HepG2 (cell line): ENCODE measurements around the gene RASA1. TPM values are rescaled to one million over a fixed set of nuclear protein-coding genes. Genes with fewer than 3 reads are reported as not detected.
A peak's percentile ranks its signal among the peaks of the same experiment; 100 is the strongest.

Source experiments
- ATAC-seq: fragments of 200-7000 bp; cut with Tn5 transposase; 3 replicates; pipeline ENCODE4 v1.9.1; 2020; ENCODE audit warnings: mild to moderate bottlenecking, moderate library complexity
- BruUV-seq: library from RNA; stranded (reverse); fragments of 400-500 nt; replicated peaks from 2 replicates; lab custom pipeline; 2021; lab: Mats Ljungman, UMichigan
- CTCF ChIA-PET: fragments of 300-600 bp; formaldehyde crosslinking; extraction: SDS; loops from one replicate; lab custom pipeline; 2021; ENCODE audit warnings: low total read pairs, inconsistent platforms, low intra/inter-chr PET ratio; lab: Yijun Ruan, JAX
- POLR2A ChIA-PET: fragments of 350-600 bp; sonication (Branson Sonifier 250); formaldehyde crosslinking; loops from one replicate; lab custom pipeline; 2020; ENCODE audit warnings: antibody characterized with exemption, inconsistent platforms; lab: Yijun Ruan, JAX
- DNase-seq: peaks from one replicate; pipeline ENCODE4 v3.0.0-alpha.2; 2015; ENCODE audit warnings: low spot score
- FAIRE-seq: peaks from 3 replicates; lab custom pipeline; 2011; peaks lifted over from hg19 to GRCh38; lab: Jason Lieb, UNC
- H2AFZ ChIP-seq: one replicate; pipeline ENCODE4 v1.6.1; 2011; ENCODE audit warnings: low read length, inconsistent platforms
- H3K27ac ChIP-seq: fragments of 300-600 bp; 3 replicates; pipeline ENCODE4 v1.8.0; 2011; ENCODE audit warnings: mixed run types, mild to moderate bottlenecking, mixed read lengths, low read length, inconsistent platforms; ENCODE audit not compliant: insufficient read depth; ENCODE audit errors: extremely low read length
- H3K27me3 ChIP-seq, 2 experiments: fragments of 200-600 bp in 1 of 2; 2 replicates in 1 of 2; 3 replicates in 1 of 2; pipeline versions ENCODE4 v1.6.0 to v1.8.0; 2011; ENCODE audit warnings: low read length in 2 of 2, mild to moderate bottlenecking in 2 of 2, moderate library complexity in 2 of 2, inconsistent platforms in 1 of 2; ENCODE audit not compliant: insufficient read depth in 2 of 2, control insufficient read depth in 1 of 2
- H3K36me3 ChIP-seq, 2 experiments: fragments of 200-600 bp in 1 of 2; replicated peaks in 1 of 2; 2 replicates in 1 of 2; 3 replicates in 1 of 2; pipeline versions ENCODE4 v1.5.1 to v1.8.0; 2011; ENCODE audit warnings: low read length in 2 of 2, inconsistent platforms in 1 of 2; ENCODE audit not compliant: insufficient read depth in 2 of 2, control insufficient read depth in 1 of 2
- H3K4me1 ChIP-seq: 2 replicates; pipeline ENCODE4 v1.5.1; 2012; ENCODE audit warnings: low read length, inconsistent platforms; ENCODE audit not compliant: insufficient read depth
- H3K4me2 ChIP-seq: 2 replicates; pipeline ENCODE4 v1.6.0; 2011; ENCODE audit warnings: low read depth, low read length, inconsistent platforms
- H3K4me3 ChIP-seq, 3 experiments: fragments of 200-600 bp in 1 of 3; sonication (generic), shearing (Covaris generic) in 1 of 3; replicated peaks in 1 of 3; 2 replicates each; pipeline ENCODE4 v1.5.1; 2011 to 2016; ENCODE audit warnings: low read length in 3 of 3, inconsistent platforms in 2 of 3, low read depth in 2 of 3, mild to moderate bottlenecking in 2 of 3, control low read depth in 1 of 3, mixed read lengths in 1 of 3; ENCODE audit not compliant: insufficient read depth in 1 of 3
- H3K79me2 ChIP-seq: one replicate; pipeline ENCODE4 v1.6.1; 2011; ENCODE audit warnings: low read length, inconsistent platforms; ENCODE audit not compliant: insufficient read depth
- H3K9ac ChIP-seq: 2 replicates; pipeline ENCODE4 v1.6.0; 2011; ENCODE audit warnings: mild to moderate bottlenecking, low read depth, low read length, inconsistent platforms; ENCODE audit not compliant: insufficient read depth
- H3K9me3 ChIP-seq: 2 replicates; pipeline ENCODE4 v1.5.1; 2012; ENCODE audit warnings: mild to moderate bottlenecking, low read length
- H4K20me1 ChIP-seq: 2 replicates; pipeline ENCODE4 v1.6.0; 2011; ENCODE audit warnings: inconsistent platforms, mild to moderate bottlenecking, low read length, moderate library complexity; ENCODE audit not compliant: insufficient read depth
- GFI1 ChIP-seq: sonication (generic); formaldehyde crosslinking; IDR thresholded peaks from 2 replicates; pipeline ENCODE4 v1.5.0; 2020; ENCODE audit warnings: missing genetic modification reagents, mild to moderate bottlenecking, borderline replicate concordance
- MAFF ChIP-seq: IDR thresholded peaks from 2 replicates; pipeline ENCODE4 v1.6.1; 2011; ENCODE audit warnings: low read depth, low read length, improper control_type of control experiment
- MAFK ChIP-seq, 2 experiments: IDR thresholded peaks in 1 of 2; conservative IDR thresholded peaks in 1 of 2; 2 replicates each; pipeline ENCODE4 v1.6.1; 2011; ENCODE audit warnings: improper control_type of control experiment in 2 of 2, low read length in 2 of 2
- NFIC ChIP-seq: IDR thresholded peaks from 2 replicates; pipeline ENCODE4 v1.6.1; 2012; ENCODE audit warnings: mild to moderate bottlenecking, low read length, inconsistent platforms
- TARDBP ChIP-seq: sonication (generic); formaldehyde crosslinking; IDR thresholded peaks from 2 replicates; pipeline ENCODE4 v1.8.0; 2022; ENCODE audit warnings: mild to moderate bottlenecking, missing genetic modification reagents
- TBL1XR1 ChIP-seq: fragments of 150-350 bp; IDR thresholded peaks from 2 replicates; pipeline ENCODE4 v1.6.1; 2014; ENCODE audit warnings: borderline replicate concordance, low read length; ENCODE audit not compliant: partially characterized antibody
- ZNF33B ChIP-seq: sonication (generic); formaldehyde crosslinking; IDR thresholded peaks from 2 replicates; pipeline ENCODE4 v1.5.1; 2020; ENCODE audit warnings: mild to moderate bottlenecking, missing genetic modification reagents
- WGBS: methylation state at CpG from one replicate; pipeline ENCODE4 v1.1.6; 2017; ENCODE audit warnings: low lambda C conversion rate; 5-methylcytosine and 5-hydroxymethylcytosine counted together
- in situ Hi-C: cut with HindIII; loops from 2 replicates; pipeline ENCODE4 v1.10.0; 2017; ENCODE audit warnings: low pct_unique_long_range_greater_than_20kb; ENCODE audit not compliant: extremely low pct_ligation_motif_present
- intact Hi-C: fragments of 100-400 bp; cut with micrococcal nuclease; formaldehyde crosslinking; loops from one replicate; pipeline ENCODE4 v1.10.0; 2022; ENCODE audit not compliant: unreplicated experiment
- polyA plus RNA-seq, 8 experiments: library from polyadenylated mRNA; depleted of rRNA in 3 of 8; stranded (reverse) in 7 of 8; unstranded in 1 of 8; fragments of >200 nt; fragmentation: Illumina TruSeq in 4 of 8; extraction: Trizol in 4 of 8; gene quantifications; 2 replicates each; pipeline versions ENCODE4 v1.2.1 to v1.2.3, GENCODE V29; 2011 to 2016; ENCODE audit warnings: low read depth in 4 of 8, missing spikeins in 1 of 8, mixed read lengths in 1 of 8; ENCODE audit not compliant: insufficient read depth in 1 of 8
- total RNA-seq, 5 experiments: library from RNA; depleted of rRNA; stranded (reverse); fragments of >200 nt; fragmentation: Illumina TruSeq; extraction: Trizol; gene quantifications; 2 replicates each; pipeline ENCODE4 v1.2.3, GENCODE V29; 2016; ENCODE audit warnings: low read depth in 1 of 5
- TF ChIP-seq, protein P1 (sequence below): sonication (generic); formaldehyde crosslinking; IDR thresholded peaks from 2 replicates; pipeline ENCODE4 v1.9.0; 2021; ENCODE audit warnings: missing genetic modification reagents, mild to moderate bottlenecking, borderline replicate concordance
- TF ChIP-seq, protein P2 (sequence below): IDR thresholded peaks from 2 replicates; pipeline ENCODE4 v1.4.0; 2020; ENCODE audit warnings: mild to moderate bottlenecking, missing genetic modification reagents
- TF ChIP-seq, protein P3 (sequence below): sonication (generic); formaldehyde crosslinking; IDR thresholded peaks from 2 replicates; pipeline ENCODE4 v1.5.0; 2020; ENCODE audit warnings: mild to moderate bottlenecking, missing genetic modification reagents, borderline replicate concordance

Gene RASA1
- total and polyA plus RNA-seq, 2 of the 13 experiments (the other 11 are each of a cell fraction or from before 2014, with no cell fraction given) = 19.5 to 20.5 TPM

DNA sequence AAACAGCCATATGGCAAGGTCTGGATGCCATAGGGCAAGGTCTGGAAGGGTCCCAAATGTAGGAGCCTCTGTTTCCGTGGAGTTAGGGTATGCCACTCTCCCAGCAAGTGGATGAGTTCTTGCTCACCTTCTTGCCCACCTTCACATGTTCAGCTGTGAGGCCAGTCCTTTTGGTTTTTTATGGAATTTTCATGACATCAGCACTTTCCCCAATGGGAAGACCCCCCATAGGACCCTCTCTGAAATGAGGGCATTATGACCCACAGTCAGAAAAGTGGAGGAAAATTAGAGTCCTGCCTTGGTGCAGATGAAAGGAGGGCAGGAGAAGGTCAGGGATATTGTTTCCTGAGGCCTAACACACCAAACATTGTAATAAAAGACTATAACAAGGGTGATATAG is 53.9 kb downstream of the RASA1 start:
- in situ Hi-C loops = no loop called here
- Histone ChIP-seq H3K4me3 (no peak overlapping the region), H3K79me2 (peaks cover 9% of the 10 kb centered on the region), H4K20me1 (no peaks in the 10 kb centered on the region), H3K9ac (no peak overlapping the region), H3K9me3 (peaks cover 7% of the 10 kb centered on the region; the same call in 1 of the 2 replicates), H3K27ac (no peak overlapping the region), H3K4me2 (no peak overlapping the region), H3K36me3 (no peaks in the 10 kb centered on the region; a peak in 1 of 5 replicates), H3K27me3 (no peaks in the 10 kb centered on the region), H2AFZ (no peak overlapping the region), H3K4me1 (no peaks in the 10 kb centered on the region)
- no peak for TF ChIP-seq TARDBP
- no peak for TF ChIP-seq GFI1
- TF ChIP-seq, protein P1, sequence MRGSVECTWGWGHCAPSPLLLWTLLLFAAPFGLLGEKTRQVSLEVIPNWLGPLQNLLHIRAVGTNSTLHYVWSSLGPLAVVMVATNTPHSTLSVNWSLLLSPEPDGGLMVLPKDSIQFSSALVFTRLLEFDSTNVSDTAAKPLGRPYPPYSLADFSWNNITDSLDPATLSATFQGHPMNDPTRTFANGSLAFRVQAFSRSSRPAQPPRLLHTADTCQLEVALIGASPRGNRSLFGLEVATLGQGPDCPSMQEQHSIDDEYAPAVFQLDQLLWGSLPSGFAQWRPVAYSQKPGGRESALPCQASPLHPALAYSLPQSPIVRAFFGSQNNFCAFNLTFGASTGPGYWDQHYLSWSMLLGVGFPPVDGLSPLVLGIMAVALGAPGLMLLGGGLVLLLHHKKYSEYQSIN (CRISPR knock-in tag) = no peak
- TF ChIP-seq MAFK (conservative IDR thresholded peaks at IDR 0.05 in 1 of 2, IDR thresholded peaks at IDR 0.05 in 1 of 2; ENCODE audit: low read length in 2 of 2) = peak; percentile 80 to 90
- no peak for TF ChIP-seq TBL1XR1
- TF ChIP-seq MAFF = peak; percentile 78
- BruUV-seq = no TSS peak
- ATAC-seq = no peak
- 100% methylated on average over 1 of the region's 1 CpG for WGBS
- DNase-seq = no peak
- ChIA-PET POLR2A (no interaction called here), CTCF (no interaction called here)
- intact Hi-C loops = no loop called here
- no peak for FAIRE-seq

GRCh38 chr5:87322381-87322780 is 54.7 kb downstream of the RASA1 start:
- intact Hi-C loops (no loop called here), in situ Hi-C loops (no loop called here)
- Histone ChIP-seq H3K27ac (no peak overlapping the region), H3K4me3 (no peak overlapping the region), H3K9me3 (peaks cover 7% of the 10 kb centered on the region; the same call in 1 of the 2 replicates), H3K4me1 (no peaks in the 10 kb centered on the region), H3K9ac (no peak overlapping the region), H4K20me1 (no peaks in the 10 kb centered on the region), H3K27me3 (no peaks in the 10 kb centered on the region), H3K4me2 (no peak overlapping the region), H2AFZ (no peak overlapping the region), H3K79me2 (peaks cover 9% of the 10 kb centered on the region), H3K36me3 (no peaks in the 10 kb centered on the region; a peak in 1 of 5 replicates)
- ChIA-PET CTCF (no interaction called here), POLR2A (no interaction called here)
- WGBS = 98% methylated on average over 3 of the region's 3 CpGs
- DNase-seq (no peak), FAIRE-seq (no peak), ATAC-seq (no peak)
- no TSS peak for BruUV-seq
- TF ChIP-seq ZNF33B (CRISPR knock-in tag) = no peak
- TF ChIP-seq, protein P2, sequence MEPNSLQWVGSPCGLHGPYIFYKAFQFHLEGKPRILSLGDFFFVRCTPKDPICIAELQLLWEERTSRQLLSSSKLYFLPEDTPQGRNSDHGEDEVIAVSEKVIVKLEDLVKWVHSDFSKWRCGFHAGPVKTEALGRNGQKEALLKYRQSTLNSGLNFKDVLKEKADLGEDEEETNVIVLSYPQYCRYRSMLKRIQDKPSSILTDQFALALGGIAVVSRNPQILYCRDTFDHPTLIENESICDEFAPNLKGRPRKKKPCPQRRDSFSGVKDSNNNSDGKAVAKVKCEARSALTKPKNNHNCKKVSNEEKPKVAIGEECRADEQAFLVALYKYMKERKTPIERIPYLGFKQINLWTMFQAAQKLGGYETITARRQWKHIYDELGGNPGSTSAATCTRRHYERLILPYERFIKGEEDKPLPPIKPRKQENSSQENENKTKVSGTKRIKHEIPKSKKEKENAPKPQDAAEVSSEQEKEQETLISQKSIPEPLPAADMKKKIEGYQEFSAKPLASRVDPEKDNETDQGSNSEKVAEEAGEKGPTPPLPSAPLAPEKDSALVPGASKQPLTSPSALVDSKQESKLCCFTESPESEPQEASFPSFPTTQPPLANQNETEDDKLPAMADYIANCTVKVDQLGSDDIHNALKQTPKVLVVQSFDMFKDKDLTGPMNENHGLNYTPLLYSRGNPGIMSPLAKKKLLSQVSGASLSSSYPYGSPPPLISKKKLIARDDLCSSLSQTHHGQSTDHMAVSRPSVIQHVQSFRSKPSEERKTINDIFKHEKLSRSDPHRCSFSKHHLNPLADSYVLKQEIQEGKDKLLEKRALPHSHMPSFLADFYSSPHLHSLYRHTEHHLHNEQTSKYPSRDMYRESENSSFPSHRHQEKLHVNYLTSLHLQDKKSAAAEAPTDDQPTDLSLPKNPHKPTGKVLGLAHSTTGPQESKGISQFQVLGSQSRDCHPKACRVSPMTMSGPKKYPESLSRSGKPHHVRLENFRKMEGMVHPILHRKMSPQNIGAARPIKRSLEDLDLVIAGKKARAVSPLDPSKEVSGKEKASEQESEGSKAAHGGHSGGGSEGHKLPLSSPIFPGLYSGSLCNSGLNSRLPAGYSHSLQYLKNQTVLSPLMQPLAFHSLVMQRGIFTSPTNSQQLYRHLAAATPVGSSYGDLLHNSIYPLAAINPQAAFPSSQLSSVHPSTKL (CRISPR knock-in tag) = no peak
- TF ChIP-seq, protein P3, sequence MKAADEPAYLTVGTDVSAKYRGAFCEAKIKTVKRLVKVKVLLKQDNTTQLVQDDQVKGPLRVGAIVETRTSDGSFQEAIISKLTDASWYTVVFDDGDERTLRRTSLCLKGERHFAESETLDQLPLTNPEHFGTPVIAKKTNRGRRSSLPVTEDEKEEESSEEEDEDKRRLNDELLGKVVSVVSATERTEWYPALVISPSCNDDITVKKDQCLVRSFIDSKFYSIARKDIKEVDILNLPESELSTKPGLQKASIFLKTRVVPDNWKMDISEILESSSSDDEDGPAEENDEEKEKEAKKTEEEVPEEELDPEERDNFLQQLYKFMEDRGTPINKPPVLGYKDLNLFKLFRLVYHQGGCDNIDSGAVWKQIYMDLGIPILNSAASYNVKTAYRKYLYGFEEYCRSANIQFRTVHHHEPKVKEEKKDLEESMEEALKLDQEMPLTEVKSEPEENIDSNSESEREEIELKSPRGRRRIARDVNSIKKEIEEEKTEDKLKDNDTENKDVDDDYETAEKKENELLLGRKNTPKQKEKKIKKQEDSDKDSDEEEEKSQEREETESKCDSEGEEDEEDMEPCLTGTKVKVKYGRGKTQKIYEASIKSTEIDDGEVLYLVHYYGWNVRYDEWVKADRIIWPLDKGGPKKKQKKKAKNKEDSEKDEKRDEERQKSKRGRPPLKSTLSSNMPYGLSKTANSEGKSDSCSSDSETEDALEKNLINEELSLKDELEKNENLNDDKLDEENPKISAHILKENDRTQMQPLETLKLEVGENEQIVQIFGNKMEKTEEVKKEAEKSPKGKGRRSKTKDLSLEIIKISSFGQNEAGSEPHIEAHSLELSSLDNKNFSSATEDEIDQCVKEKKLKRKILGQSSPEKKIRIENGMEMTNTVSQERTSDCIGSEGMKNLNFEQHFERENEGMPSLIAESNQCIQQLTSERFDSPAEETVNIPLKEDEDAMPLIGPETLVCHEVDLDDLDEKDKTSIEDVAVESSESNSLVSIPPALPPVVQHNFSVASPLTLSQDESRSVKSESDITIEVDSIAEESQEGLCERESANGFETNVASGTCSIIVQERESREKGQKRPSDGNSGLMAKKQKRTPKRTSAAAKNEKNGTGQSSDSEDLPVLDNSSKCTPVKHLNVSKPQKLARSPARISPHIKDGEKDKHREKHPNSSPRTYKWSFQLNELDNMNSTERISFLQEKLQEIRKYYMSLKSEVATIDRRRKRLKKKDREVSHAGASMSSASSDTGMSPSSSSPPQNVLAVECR (CRISPR knock-in tag) = no peak
- no peak for TF ChIP-seq NFIC
